Measurements from ENCODE around the gene SF3A1.

SF3A1 gene

DNA sequence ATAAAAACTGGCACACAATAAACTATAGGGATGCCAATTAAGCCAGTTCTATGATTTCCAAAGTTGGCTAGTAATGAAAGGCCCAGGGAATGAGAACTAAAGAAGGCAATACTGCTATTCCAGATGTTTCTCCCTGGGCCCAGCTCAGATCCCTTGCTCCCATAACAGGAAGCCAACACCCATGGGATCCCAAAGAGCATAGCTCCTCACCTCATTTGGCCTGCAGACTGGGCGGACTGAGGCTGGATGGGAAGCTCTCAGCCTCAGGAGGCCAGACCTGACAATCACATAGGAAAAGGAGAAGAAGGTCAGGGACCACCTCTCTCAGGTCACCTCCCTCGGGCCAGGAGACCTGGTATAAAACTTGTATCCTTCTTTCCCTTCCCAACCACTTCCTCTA lies 35.2 kb downstream of the SF3A1 start:
- no peak for DNase-seq

DNA sequence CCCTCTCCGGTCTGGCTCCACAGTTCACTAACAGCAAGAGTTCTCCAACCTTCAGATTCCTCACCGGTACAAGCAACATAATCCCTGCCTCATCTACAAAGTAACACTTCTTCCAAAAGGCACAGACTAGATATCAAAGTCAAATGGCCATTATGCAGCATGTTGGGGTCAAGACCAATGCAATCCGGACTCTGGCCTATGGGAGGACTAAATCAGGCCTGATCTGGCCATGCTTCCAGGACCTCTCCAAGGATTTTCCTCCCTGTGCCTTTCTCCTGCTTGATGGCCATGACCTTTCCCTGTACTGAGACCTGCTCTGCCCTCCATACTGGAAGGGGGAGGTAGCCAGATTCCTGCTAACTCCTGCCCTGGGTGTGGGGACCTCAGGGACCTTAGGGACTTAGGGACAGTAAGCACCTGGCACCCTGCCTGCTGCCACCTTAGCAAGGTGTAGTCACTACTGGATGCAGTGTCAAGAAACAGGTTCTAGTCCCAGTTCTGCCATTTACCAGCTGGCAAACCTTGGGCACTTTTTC lies 36.6 kb downstream of the SF3A1 start:
- DNase-seq = no peak

DNA sequence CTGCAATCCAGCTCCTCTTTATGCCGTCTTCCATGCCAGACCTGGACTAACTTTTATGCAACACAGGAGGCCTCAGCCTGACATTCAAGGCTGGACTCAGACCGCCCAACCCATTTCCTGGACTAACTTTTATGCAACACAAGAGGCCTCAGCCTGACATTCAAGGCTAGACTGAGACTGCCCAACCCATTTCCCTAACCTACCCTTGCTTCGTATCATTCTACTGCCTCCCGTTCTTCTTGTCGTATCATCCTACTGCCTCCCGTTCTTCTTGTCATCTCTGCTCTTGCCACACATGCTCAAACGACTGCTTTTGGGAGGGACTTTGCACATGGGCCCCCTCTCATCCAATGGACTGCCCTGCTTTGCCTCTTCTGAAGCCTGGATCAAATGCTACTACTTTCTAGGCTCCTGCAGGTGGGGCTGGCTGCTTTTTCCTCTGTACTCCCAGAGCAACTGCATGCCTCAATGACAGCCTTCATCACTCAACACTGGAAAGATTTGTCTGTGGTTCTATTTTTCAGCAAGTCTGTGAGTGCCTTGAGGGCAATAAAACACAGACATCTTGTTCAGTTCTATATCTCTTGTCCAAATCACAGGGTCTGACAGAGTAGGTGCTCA lies 37.8 kb downstream of the SF3A1 start:
- no peak for DNase-seq

DNA sequence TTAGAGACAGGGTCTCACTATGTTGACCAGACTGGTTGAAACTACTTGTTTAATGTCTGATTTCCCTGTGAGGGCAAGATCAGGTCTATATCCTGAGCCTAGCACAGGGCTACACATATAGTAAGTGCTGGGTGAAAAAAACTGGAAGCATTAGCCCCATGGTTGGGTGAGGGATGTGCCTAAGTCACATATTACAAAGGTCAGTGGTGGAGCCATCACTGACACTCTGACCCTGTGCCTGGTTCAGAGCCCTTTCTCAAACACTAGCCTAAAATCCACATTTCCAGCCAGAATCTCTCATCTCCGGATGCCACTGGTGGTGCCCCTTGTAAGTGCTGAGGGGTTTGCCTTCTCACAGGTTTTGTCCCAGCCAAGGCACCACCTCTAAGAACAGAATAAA lies 38.9 kb downstream of the SF3A1 start:
- no peak for DNase-seq

DNA sequence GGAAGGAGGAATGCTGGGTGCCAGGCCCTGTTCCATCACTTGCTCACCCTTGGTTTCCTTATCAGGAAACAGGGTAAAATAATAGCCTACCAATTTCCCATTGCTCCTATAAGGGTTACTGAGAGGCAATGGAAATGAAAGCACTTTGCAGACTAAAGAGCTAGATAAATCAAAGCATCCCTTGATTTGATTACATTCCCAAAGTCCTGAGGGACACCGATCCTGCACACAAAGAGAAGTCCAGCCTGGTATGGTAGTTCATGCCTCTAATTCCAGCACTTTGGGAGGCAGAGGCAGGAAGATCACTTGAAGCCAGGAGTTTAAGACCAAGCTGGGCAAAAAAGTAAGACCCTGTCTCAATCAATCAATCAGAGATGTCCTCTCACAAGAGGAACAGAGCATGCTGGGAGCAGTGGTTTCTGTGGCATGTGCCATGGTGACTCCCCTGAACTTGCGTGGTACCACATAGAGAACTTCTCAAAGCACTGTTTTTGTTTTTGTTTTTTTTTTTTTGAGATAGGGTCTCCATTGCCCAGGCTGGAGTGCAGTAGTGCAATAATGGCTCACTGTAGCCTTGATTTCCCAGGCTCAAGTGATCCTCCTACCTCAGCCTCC lies 40.6 kb downstream of the SF3A1 start:
- no peak for DNase-seq

DNA sequence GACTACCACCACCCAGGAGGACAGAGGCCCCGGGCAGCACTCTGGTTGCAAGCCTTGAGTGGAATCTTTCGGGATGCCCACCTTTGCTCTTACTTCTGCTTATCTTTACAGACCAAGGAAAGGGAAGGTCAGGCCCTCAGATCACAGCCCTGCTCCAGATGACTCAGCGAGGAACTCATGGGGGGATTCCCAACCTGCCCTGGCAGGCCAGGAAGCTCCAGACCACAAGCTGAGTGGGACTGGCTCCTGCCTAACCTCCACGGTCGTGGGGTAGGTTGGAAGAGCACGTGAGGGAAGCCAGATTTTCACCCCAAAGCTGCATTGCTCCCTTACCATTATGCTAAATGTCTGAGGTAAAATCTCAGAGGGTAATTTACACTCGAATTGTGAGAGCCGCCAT lies 41.8 kb downstream of the SF3A1 start:
- DNase-seq = peak; percentile 32

DNA sequence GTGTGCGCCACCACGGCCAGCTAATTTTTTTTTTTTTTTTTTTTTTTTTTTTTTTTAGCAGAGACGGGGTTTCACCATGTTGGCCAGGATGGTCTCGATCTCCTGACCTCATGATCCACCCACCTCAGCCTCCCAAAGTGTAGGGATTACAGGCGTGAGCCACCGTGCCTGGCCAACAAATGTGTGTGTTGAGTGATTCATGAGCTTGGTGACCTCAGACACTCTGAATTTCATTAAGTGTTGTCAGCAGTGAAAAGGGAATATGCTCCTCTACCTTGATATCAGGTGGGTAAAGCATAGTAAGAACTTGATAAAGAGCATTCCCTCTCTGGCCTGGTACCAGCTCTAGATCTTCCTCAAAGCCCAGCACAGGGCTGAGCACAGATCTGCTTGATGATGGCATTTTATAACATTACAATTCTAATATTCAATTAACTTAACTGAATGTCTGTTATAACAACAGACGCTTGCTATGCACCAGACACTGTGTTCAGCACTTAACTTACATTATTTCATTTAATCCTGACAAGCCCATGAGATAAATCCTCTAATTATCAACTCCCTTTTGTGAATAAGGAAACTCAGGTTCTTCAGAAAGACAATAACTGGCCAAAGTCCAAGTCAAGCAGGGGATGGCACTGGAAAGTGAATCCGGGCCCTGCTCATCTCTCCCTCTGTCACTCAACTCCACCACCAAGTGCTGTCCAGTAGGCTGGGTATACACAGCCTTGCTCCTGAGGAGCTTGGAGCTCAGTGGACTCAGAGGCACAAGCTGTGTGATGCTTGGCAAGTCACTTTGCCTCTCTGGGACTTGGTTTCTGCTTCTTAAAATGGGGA lies 42.9 kb downstream of the SF3A1 start:
- DNase-seq = no peak

DNA sequence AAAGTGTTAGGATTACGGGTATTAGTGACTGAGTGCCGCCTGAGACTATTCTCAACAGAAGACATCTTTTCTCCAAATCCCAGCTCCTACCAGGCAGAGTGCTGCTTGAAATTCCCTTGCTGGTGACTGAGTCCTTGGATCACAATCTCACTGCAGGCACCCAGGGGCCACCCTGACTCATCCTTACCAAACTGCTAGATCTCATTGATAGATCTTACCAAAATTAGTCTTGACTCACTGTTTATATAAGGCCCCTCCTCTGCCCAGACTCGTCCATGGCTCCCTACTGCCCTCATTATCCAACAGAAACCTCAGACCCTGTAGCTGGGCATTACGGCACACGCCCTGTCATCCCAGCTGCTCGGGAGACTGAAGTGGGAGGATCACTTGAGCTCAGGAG lies 44.6 kb downstream of the SF3A1 start:
- DNase-seq = peak; percentile 81

DNA sequence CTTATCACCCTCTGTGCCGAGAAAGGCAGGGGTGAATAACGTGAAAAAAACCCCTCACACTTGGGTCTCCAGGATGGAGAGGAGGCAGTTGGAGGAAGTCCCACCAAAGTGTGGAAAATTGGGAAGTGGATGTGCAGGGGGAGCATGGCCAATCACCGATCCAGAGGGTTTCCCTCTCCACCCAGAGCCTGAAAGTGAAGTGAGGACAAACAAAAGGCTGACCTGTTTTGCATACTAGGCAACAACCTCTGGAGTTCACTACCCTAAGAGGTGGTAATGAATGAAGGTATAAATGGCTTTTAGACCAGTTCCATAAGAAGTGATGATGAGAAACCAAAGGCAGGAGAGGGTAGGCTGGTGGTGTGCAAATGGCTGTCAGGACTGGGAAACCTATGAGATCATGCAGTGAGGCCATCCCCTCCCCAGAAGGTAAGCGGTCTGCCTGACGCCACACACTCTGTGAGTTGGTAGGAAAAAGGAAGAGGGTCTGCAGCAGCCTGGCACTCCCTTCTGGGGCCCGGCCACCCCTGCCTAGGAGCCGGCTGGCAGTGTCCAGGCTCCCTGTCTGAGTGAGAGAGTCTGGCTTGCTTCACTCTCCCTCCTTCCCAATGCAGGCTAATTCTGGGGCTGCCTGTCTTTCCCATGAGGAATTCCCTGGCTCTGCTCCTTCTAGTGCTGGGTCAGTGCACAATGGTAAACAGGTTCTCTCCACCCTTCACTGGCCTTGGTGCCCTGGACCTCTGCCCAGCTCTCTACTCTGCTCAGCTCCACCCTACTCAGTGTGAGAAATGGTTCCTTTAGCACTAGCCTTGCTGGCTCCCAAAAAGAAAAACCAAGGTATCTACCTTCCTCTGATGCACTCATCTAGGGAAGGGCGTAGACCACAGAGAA lies 45.6 kb downstream of the SF3A1 start:
- peak; percentile 28 for DNase-seq

DNA sequence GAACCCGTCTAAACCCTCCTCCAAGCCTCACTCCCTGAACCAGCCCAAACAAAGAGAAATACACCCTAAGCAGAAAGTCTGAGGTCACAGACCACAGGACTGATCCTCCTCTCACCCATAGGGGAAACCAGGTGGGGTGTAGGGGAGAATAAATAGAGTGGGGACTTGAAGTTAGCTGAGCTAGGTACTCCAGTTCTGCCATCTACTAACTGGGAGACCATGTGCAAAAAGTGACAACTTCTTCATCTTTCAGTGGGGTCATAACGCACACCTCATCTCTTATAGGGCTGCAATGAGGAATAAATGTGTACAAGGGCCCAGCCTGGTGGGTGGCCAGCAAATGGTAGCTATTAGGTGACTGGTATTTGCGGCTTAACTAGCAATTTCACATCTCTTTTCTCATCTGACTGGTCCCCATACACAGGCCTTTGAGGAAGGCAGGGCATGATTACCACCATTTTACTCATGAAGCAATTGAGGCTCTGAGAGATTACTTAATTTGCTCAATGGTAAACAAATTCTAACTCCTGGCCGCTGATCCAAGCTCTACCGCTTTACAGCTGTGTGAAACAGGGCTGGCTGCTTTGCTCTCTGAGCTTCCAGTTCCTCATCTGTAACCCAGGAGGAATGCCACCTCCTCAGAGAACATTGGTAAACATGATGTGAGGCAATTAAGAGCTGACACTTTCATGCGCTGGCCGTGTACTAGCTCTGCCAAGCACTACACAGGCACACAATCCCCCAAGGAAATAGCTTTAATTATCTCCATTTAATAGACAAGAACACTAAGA lies 46.5 kb downstream of the SF3A1 start:
- DNase-seq = peak; percentile 45

DNA sequence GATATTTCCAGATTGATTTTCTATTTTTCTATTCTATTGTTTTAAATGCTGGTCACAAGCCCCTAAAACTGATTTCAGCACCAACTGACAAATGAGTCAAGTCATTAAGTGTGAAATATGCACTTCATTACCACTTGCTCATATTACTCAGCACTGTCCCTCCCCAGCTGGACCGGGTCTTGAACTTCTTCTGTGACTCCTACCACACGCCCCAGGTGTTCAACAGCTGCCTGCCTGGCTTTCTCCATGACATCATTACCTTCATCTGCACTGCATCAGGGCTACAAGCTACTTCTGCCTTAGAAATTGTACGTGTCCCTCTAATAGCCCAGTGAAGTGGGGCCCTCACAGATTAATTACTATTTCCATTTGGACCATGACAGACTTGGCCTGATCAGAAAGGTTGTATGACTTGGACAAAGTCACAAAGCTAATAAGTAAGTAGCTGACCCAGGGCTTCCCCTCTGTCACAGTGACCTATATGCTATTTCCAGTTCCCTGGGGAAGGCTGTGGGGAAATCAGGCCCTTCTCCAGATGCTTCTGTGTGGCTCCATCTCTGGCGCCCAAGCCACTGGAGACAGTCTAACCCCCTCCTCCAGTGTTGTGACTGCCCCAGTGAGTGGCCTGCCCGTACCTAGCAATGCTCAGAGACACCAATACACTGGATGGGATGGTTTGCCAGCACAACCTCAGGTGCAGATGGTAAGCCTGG lies 48.0 kb downstream of the SF3A1 start:
- DNase-seq = peak; percentile 53

DNA sequence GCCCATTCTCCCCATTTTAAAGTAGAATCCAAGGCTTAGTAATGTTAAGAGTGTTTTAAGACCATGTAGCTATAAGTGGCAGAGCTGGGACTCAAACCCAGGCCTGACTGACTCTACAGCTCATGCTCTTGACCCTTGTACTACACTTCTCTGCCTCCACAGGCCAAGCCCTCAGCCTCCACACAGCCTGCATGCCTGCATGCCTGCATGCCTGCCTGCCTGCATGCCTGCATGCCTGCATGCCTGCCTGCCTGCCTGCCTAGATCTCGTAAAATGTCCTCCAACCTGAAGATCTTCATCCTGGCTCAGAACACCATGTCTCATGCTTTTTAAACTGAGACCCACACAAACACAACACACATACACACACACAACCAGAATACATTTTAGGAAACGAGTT lies 48.6 kb downstream of the SF3A1 start:
- no peak for DNase-seq

DNA sequence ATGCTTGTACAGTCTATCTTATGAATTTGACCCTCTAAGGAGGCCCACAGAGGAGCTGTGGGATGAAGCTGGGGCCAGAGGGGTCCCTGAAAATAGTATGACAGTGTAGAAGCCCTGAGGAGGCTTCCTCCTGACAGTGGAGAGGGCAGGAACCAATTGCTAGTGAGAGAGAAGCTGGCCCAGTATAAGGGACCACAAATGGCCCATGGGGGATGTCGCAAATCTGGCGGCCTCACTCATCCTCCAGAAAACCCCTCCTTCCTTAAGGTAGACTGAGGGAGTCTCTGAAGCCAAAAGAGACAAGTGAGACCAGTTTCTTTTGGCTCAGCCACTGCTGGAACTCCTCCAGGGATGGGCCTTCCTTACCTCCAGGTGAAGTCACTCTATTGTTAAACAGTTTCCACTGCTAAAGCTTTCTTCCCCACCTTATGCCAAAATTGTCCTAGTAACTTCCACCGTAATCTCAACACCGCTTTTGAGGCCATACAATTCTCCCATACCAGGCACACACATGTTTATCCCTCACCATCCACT lies 49.6 kb downstream of the SF3A1 start:
- no peak for DNase-seq

DNA sequence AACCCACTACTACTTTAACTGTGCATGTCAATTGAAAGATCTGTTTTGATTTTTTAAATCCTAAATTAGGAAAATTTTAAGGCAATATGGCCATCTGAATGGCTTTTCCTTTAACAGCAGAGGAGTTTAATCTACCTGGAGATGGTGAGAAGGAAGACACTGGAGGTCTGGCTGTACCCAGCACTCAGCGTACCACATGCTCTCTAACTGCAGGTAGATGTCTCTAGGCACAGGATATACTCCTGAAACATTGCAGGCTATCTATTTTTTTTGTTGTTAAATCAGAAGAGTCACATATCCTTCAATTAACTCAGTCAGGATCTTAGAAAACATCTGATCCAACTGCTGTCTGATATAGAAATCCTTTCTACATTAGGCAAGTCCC lies 50.1 kb downstream of the SF3A1 start:
- DNase-seq = no peak

DNA sequence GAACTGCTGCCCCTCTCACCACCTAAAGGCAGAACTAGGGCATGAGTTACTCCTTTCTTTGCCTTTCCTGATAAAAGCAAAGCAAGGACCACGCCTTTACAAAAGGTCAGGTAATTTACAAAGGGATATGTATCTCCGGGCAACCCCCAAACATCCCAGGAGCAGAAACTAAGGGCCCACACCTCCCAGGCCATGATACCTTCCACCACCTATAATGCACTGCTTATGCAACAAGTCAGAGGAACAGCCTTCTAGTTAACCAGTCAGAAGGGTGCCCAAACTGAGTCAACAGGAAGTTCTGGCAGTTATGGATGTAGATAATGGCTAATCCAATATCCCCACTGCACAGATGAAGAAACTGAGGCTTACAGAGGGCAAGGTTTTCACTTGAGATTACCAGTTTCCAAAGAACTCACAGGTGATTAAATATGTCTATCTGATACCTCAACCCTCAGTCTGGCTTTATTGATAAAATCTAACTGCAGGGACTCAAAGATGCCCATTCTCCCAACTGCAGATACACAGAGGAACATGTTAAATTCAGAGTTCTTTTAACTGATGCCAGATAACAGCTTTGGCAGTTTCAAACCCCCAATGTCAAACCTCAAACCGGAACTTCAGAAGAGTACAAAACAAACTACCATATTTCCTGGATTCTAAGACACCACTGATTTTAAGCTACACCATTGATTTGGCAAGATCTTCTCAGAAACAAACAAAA lies 50.6 kb downstream of the SF3A1 start:
- no peak for DNase-seq

DNA sequence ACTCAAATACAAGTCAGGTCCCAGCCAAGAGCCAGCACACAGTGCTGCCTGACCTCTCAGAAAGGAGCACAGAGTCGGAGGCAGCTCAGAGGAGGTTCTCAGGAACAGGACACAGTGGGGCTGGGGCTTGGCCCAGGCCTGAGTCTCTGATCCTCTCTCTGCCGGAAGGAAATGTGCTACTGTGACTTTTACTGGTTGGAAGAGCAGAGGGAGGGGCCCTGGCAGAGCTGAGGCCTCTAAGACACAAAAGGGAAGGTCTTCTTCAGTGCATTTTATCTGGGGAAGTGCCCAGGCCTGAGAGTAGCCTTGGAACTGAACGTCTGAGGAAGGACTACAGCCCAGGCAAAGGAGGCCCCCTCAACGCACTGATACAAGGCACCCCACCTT lies 51.2 kb downstream of the SF3A1 start:
- no peak for DNase-seq

DNA sequence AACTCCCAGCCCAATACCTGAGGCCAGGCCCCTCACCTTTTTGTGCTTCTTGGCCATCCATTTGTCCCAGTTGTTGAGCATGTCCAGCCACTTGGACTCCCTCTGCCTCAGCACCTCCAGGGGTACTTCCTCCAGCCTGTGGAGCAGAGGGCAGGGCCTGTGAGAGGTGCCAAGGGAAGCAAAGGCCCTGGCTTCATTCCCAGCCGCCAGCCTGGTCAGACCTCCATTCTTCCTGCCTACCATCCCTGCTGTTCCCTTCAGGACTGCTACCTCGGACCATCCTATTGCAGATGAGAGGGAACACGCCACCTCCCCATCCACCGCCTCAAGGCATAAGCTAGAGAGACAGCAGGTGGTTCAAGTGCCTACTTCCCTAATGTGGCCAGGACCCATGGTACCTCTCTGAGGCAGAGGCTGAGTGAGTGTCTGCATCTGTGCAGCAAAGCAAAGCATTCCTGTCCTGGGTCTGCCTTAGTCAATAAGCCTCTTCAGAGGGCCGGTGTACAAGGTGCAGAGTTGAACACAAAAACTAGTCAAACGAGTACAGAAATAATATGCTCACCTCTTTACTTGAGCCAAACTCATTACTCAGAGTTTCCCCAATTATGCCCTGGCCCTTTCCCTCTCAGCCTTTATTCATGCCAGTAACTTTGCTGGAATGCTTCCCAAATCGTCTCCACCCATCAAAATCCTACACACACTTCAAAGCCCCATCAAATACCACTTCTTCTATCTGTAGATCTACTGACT lies 52.0 kb downstream of the SF3A1 start:
- no peak for DNase-seq

DNA sequence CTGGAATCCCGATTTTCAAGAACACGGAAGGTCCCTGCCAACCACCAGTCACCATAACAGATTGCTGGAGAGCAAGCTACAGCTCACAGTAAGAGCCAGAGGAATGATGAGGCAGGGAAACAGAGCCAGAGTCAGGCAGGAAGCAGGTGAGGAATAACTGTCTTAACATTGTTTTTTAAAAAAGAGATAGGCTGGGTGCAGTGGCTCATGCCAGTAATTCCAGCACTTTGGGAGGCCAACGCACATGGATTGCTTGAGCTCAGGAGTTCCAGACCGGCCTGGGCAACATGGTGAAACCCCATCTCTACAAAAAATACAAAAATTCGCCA lies 53.9 kb downstream of the SF3A1 start:
- DNase-seq = no peak

DNA sequence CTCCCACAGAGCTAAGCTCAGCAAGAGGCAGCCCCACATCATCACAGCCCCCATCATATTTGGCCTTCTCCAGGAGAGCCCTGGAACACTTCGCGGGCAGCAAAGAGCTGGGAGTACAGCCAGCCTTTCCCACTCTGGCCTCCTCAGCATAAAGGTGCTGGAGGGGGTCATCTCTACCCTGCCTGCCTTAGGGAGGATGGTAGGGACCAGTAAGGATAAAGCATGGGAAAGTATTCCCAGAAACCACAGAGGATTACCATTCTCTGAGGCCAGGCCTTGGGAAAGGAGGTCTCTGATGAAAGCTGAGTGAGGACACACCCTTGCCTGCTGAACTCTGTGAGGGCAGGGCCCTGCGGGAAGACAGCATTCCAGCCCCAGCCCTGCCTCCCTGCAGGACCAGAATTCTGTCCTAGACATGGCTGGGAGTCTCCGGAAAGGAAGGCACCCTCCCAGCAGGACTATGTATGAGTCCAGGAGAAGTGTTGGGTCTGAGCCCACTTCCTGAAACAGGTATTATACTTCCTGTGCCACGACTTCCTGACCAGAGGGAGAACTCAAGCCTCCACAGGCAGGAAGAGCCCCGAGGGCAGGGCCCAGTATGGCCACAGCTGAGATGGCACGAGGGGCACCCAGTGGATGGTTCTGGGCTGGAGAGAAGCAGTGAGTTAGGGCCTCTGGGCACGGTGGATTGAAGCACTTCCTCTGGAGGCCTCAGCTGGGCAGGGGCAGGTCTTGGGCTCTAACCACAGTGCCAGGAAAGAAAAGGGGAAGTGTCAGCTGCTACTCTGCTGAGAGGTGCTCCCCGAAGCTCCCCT lies 54.5 kb downstream of the SF3A1 start:
- DNase-seq = peak; percentile 60
